Vagina (tissue), 2 donors: ENCODE measurements around the gene DNM2.

Experiments
- POLR2AphosphoS5 ChIP-seq, 2 donors: sonication (generic); formaldehyde crosslinking; IDR thresholded peaks; one replicate each; pipeline ENCODE4 v1.9.0; 2017; ENCODE audit warnings: antibody characterized with exemption in 2 of 2, mild to moderate bottlenecking in 2 of 2, low read depth in 1 of 2; ENCODE audit not compliant: insufficient read depth in 1 of 2
- TF ChIP-seq, protein P1 (sequence below), 3 experiments: fragments of 450-650 bp in 2 of 3; fragments of 200-600 bp in 1 of 3; sonication (generic) in 1 of 3; IDR thresholded peaks; one replicate each; pipeline ENCODE4 v1.5.1; 2017 to 2019; ENCODE audit warnings: antibody characterized with exemption in 3 of 3, mild to moderate bottlenecking in 2 of 3, moderate library complexity in 2 of 3

- TF ChIP-seq, protein P1, sequence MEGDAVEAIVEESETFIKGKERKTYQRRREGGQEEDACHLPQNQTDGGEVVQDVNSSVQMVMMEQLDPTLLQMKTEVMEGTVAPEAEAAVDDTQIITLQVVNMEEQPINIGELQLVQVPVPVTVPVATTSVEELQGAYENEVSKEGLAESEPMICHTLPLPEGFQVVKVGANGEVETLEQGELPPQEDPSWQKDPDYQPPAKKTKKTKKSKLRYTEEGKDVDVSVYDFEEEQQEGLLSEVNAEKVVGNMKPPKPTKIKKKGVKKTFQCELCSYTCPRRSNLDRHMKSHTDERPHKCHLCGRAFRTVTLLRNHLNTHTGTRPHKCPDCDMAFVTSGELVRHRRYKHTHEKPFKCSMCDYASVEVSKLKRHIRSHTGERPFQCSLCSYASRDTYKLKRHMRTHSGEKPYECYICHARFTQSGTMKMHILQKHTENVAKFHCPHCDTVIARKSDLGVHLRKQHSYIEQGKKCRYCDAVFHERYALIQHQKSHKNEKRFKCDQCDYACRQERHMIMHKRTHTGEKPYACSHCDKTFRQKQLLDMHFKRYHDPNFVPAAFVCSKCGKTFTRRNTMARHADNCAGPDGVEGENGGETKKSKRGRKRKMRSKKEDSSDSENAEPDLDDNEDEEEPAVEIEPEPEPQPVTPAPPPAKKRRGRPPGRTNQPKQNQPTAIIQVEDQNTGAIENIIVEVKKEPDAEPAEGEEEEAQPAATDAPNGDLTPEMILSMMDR (IDR thresholded peaks at IDR 0.05): no peak
- no peak for TF ChIP-seq POLR2AphosphoS5 (IDR thresholded peaks at IDR 0.05; ENCODE audit: insufficient read depth in 1 of 2, low read depth in 1 of 2)
Measured at GRCh38 chr19:10686193-10686592, 31.7 kb upstream of the DNM2 start.
